Activated CD8-positive, alpha-beta memory T cell treated with anti-CD3 and anti-CD28 coated beads, Interleukin-2, amount 50 U/mL, for 4 hours (primary cell): ENCODE measurements around the gene CENPH.
A peak's percentile ranks its signal among the peaks of the same experiment; 100 is the strongest.
"Not testable (repeated sequence)": the region's sequence is repeated elsewhere in the genome, so short reads cannot be mapped to it uniquely, and the experiment has no call there.

Source experiments
- DNase-seq: peaks from one replicate; pipeline ENCODE4 v3.0.0-alpha.2; 2020

The CENPH gene

GRCh38 chr5:69211200-69211599 is 21.8 kb downstream of the CENPH start:
- DNase-seq: no peak

DNA sequence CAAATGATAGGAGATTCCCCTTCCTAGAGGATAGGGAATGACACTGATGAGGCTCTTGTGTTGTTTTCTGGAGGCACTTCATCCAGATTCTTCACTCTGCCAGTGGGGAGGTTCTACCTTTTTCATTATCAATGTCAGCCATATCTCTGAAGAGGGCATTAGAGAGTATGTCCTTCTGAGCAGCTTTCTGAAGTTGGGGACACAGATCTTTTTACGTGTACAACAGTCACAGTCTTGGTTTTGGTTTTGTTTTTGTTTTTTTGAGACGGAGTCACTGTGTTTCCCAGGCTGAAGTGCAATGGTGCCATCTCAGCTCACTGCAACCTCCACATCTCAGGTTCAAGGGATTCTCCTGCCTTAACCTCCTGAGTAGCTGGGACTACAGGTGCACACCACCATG is 22.6 kb downstream of the CENPH start:
- no peak for DNase-seq

GRCh38 chr5:69213513-69214215 is 24.3 kb downstream of the CENPH start:
- no peak for DNase-seq

GRCh38 chr5:69217151-69217511 is 27.7 kb downstream of the CENPH start:
- no peak for DNase-seq

GRCh38 chr5:69217548-69218526 is 28.5 kb downstream of the CENPH start:
- DNase-seq: peak; percentile 93

DNA sequence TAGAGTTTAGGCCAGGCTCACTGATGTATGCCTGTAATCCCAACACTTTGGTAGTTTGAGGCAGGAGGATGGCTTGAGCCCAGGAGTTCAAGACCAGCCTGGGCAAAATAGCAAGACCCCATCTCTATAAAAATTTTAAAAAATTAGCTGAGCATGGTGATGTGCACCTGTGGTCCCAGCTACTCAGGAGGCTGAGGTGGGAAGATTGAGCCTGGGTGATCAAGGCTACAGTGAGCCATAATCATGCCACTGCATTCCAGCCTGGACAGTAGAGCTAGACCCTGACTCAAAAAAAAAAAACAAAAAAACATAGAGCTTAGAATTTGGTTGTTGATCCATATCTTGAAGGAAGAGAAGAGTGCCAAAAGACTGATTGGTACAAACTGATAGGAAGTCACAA is 30.6 kb downstream of the CENPH start:
- DNase-seq: no peak

- DNase-seq: not testable (repeated sequence)
Measured at GRCh38 chr5:69220371-69220770, 31.0 kb downstream of the CENPH start.

GRCh38 chr5:69220833-69221232 is 31.4 kb downstream of the CENPH start:
- not testable (repeated sequence) for DNase-seq

DNA sequence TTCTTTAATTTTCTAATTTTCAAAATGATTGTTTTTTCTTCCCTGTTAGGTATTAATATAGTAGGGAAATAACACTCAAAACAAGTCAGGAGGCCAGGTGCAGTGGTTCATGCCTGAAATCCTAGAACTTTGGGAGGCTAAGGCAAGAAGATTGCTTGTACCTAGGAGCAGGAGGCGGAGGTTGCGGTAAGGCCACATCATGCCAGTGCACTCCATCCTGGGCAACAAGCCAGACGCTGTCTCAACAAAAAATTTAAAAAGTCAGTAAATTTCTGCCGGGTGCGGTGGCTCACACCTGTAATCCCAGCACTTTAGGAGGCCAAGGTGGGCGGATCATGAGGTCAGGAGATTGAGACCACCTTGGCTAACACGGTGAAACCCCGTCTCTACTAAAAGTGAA is 35.1 kb downstream of the CENPH start:
- DNase-seq: no peak

DNA sequence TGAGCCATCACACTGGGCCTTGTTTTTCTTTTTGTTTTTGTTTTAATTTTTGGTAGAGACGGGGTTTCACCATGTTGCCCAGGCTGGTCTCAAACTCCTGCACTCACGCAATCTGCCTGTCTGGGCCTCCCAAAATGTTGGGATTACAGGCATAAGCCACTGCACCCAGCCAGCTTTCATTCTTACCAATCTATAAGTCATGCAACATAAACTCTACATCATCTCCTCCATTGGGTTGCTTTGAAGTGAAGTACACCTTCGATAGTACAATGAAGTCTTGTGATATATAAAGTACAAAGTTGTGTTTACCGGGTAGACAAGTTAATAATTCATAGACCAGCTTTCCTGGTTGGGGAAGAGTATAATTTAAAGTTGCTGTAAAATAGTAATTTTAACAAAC is 36.5 kb downstream of the CENPH start:
- no peak for DNase-seq

DNA sequence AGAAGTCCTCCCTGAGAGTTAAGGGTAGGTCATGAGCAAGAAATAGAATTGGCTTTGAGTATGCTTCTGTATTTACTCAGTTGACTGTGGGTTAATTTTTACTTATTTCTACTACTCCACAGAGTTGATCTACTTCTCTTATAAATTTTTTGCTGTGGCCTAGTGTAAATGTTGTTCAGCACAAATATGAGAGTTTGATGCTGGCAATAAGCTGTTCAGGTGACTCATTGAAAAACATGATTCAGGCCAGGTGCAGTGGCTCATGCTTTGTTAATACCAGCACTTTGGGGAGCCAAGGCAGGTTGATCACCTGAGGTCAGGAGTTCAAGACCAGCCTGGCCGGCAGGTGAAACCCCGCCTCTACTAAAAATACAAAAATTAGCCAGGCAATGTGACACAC is 40.8 kb downstream of the CENPH start:
- DNase-seq: no peak

DNA sequence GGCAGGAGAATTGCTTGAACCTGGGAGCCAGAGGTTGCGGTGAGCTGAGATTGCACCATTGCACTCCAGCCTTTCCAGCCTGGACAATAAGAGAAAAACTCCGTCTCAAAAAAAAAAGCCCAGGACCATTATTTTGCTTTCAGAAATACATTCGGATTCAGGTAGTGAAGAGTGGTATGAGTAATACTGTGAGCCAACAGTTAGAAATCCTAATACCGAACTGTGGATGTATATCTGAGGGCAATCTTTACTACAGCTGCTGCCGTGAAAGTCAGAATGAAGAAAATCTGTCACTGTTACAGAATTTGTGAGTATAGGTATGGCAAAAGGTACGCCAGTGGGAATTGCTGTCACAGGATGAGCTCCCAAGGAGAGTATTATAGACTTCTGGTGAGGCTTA is 41.9 kb downstream of the CENPH start:
- no peak for DNase-seq

GRCh38 chr5:69231851-69232250 is 42.5 kb downstream of the CENPH start:
- no peak for DNase-seq

GRCh38 chr5:69234457-69235268 is 45.3 kb downstream of the CENPH start, which contains the start of gene CDK7:
TSS of gene CDK7 (plus strand) at chr5:69234886. CDS start at chr5:69234976, 90 bp downstream.
- peak; percentile 90 for DNase-seq

DNA sequence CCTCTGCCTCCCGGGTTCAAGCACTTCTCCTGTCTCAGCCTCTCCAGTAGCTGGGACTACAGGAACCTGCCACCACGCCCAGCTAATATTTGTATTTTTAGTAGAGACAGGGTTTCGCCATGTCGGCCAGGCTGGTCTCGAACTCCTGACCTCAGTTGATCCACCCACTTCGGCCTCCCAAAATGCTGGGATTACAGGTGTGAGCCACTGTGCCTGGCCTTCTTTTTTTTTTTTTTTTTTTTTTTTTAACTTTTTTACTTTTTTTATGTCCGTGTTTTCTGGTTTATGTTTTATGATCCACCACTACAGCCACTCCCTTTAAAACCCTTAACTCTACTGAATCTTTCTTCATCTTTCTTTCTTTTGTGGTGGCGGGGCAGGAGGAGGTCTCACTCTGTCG is 47.4 kb downstream of the CENPH start:
- DNase-seq: not testable (repeated sequence)

- DNase-seq: no peak
Measured at GRCh38 chr5:69237877-69238276, 48.5 kb downstream of the CENPH start.

- DNase-seq: no peak
Measured at GRCh38 chr5:69238760-69239251, 49.4 kb downstream of the CENPH start.

GRCh38 chr5:69242215-69242927 is 53.0 kb downstream of the CENPH start:
- DNase-seq: no peak

DNA sequence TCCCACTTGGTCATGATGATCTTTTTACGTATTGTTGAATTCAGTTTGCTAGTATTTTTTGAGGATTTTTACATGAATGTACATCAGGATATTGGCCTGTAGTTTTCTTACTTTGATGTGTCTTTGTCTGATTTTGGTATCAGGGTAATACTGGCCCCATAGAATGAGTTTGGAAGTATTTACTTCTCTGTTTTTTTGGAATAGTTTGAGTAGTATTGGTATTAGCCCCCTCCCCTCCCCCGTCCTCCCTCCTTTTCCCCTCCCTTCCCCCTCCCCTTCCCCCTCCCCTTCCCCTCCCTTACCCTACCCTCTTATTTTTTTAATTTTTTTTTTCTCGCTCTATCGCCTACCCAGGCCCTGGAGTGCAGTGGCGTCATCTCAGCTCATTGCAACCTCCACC is 55.6 kb downstream of the CENPH start:
- no peak for DNase-seq

- DNase-seq: no peak
Measured at GRCh38 chr5:69248019-69248418, 58.6 kb downstream of the CENPH start.

- no peak for DNase-seq
Measured at GRCh38 chr5:69250593-69250992, 61.2 kb downstream of the CENPH start.

DNA sequence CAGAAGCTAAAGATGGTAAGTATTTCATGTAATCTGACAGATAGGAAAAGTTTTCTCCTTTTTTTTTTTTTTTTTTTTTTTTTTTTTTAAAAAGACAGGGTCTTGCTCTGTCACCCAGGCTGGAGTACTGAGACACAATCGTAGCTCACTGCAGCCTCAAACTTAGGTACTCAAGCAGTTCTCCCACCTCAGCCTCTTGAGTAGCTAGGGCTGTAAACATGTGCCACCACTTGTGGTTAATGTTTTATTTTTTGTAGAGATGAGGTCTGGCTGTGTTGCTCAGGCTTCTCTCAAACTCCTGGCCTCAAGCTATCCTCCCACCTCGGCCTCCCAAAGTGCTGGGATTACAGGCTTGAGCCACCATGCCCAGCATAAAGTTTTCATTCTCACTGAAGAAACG is 63.1 kb downstream of the CENPH start:
- DNase-seq: no peak
